Measurements from ENCODE around the gene S100A1.

DNA sequence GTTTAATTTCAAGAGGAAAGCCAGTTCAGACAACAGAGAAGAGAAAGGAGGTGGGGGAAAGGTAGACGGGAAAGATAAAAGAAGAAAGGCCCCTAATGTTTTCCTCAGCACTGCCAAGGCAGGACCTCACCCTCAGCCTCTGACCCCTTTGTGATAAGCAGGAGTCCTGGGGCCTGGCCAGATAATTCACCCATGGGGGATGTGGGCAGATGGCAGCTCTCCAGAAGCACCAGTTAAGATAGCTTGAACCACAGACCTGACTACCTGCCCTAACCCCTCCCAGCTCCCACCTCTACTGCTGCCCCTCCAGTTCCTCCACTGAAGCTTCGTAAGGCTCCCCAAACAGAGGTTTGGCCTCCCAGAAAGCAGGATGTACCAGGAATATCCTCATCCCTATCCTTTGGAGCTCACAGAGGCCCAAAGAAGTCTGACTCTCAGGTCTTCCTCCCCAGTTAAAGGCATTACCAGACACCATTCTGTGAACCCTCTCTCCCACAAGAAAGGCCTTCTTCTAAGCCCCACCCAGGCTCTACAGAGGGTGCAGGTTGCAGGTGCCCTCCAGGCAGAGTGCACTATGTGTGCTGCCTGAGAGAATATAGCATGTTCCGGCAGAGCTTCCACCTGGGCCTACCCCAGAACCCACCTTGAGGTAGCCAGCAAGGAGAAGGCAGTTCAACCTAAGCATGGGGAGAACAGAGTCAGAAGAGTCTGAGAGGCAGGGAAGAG lies 21.1 kb downstream of the S100A1 start:
- no peak for TF ChIP-seq POLR2A (IDR thresholded peaks at IDR 0.05)
- TF ChIP-seq CTCF (IDR thresholded peaks at IDR 0.05), result no peak
- TF ChIP-seq POLR2AphosphoS5 (IDR thresholded peaks at IDR 0.05), result no peak
